HepG2 (cell line): ENCODE measurements around the gene RELB. TPM values are rescaled to one million over a fixed set of nuclear protein-coding genes. Genes with fewer than 3 reads are reported as not detected.

Experiments
- EP300 ChIP-seq, 3 experiments: sonication (generic) in 1 of 3; formaldehyde crosslinking in 1 of 3; IDR thresholded peaks; 2 replicates each; pipeline versions ENCODE4 v1.5.1 to v1.6.1; 2011 to 2020; ENCODE audit warnings: low read depth in 2 of 3, low read length in 2 of 3, borderline replicate concordance in 1 of 3, improper control_type of control experiment in 1 of 3, mild to moderate bottlenecking in 1 of 3, missing genetic modification reagents in 1 of 3, moderate library complexity in 1 of 3
- HOXA9 ChIP-seq: sonication (generic); formaldehyde crosslinking; IDR thresholded peaks from 2 replicates; pipeline ENCODE4 v1.8.1; 2022; ENCODE audit warnings: missing genetic modification reagents, mild to moderate bottlenecking, moderate library complexity, borderline replicate concordance
- KDM1A ChIP-seq: IDR thresholded peaks from 2 replicates; pipeline ENCODE4 v1.6.1; 2016; ENCODE audit warnings: missing compliant biosample characterization
- KDM4B ChIP-seq: sonication (generic); formaldehyde crosslinking; IDR thresholded peaks from 2 replicates; pipeline ENCODE4 v1.4.0; 2020; ENCODE audit warnings: missing genetic modification reagents
- MXD4 ChIP-seq: IDR thresholded peaks from 2 replicates; pipeline ENCODE4 v1.6.1; 2016; ENCODE audit warnings: mild to moderate bottlenecking, missing biosample characterization, missing genetic modification reagents
- NCOA2 ChIP-seq: sonication (generic); formaldehyde crosslinking; IDR thresholded peaks from 2 replicates; pipeline ENCODE4 v1.8.0; 2022; ENCODE audit warnings: inconsistent platforms
- PBX3 ChIP-seq: sonication (generic); formaldehyde crosslinking; IDR thresholded peaks from 2 replicates; pipeline ENCODE4 v1.8.1; 2023; ENCODE audit warnings: missing genetic modification reagents, inconsistent platforms, borderline replicate concordance
- SALL2 ChIP-seq: sonication (generic); formaldehyde crosslinking; IDR thresholded peaks from 2 replicates; pipeline ENCODE4 v1.8.1; 2023; ENCODE audit warnings: mild to moderate bottlenecking, missing genetic modification reagents, inconsistent platforms
- SETDB1 ChIP-seq: sonication (generic); formaldehyde crosslinking; IDR thresholded peaks from 2 replicates; pipeline ENCODE4 v1.5.1; 2020; ENCODE audit warnings: missing genetic modification reagents, mild to moderate bottlenecking, borderline replicate concordance
- THAP7 ChIP-seq: sonication (generic); formaldehyde crosslinking; IDR thresholded peaks from 2 replicates; pipeline ENCODE4 v1.8.1; 2023; ENCODE audit warnings: mild to moderate bottlenecking, missing genetic modification reagents
- UBTF ChIP-seq: sonication (generic); formaldehyde crosslinking; IDR thresholded peaks from 2 replicates; pipeline ENCODE4 v1.4.0; 2020; ENCODE audit warnings: mild to moderate bottlenecking, missing genetic modification reagents
- ZFP37 ChIP-seq: sonication (generic); formaldehyde crosslinking; IDR thresholded peaks from 2 replicates; pipeline ENCODE4 v1.4.0; 2020; ENCODE audit warnings: missing genetic modification reagents, borderline replicate concordance
- ZIK1 ChIP-seq: sonication (generic); formaldehyde crosslinking; IDR thresholded peaks from 2 replicates; pipeline ENCODE4 v1.5.0; 2020; ENCODE audit warnings: mild to moderate bottlenecking, low read depth, missing genetic modification reagents, borderline replicate concordance
- ZKSCAN1 ChIP-seq: fragments of 150-350 bp; IDR thresholded peaks from 2 replicates; pipeline ENCODE4 v1.6.1; 2014; ENCODE audit warnings: low read length
- ZKSCAN5 ChIP-seq: sonication (generic); formaldehyde crosslinking; IDR thresholded peaks from 2 replicates; pipeline ENCODE4 v1.5.1; 2020; ENCODE audit warnings: mild to moderate bottlenecking, missing genetic modification reagents
- ZNF335 ChIP-seq: sonication (generic); formaldehyde crosslinking; IDR thresholded peaks from 2 replicates; pipeline ENCODE4 v1.4.0; 2020; ENCODE audit warnings: missing genetic modification reagents
- ZNF382 ChIP-seq: sonication (generic); formaldehyde crosslinking; IDR thresholded peaks from 2 replicates; pipeline ENCODE4 v1.5.0; 2020; ENCODE audit warnings: missing genetic modification reagents, mild to moderate bottlenecking, borderline replicate concordance
- ZNF788 ChIP-seq: sonication (generic); formaldehyde crosslinking; IDR thresholded peaks from 2 replicates; pipeline ENCODE4 v1.5.0; 2020; ENCODE audit warnings: mild to moderate bottlenecking, missing genetic modification reagents, borderline replicate concordance
- ZSCAN22 ChIP-seq: sonication (generic); formaldehyde crosslinking; IDR thresholded peaks from 2 replicates; pipeline ENCODE4 v1.4.0; 2020; ENCODE audit warnings: mild to moderate bottlenecking, missing genetic modification reagents
- polyA plus RNA-seq, 8 experiments: library from polyadenylated mRNA; depleted of rRNA in 3 of 8; stranded (reverse) in 7 of 8; unstranded in 1 of 8; fragments of >200 nt; fragmentation: Illumina TruSeq in 4 of 8; extraction: Trizol in 4 of 8; gene quantifications; 2 replicates each; pipeline versions ENCODE4 v1.2.1 to v1.2.3, GENCODE V29; 2011 to 2016; ENCODE audit warnings: low read depth in 4 of 8, missing spikeins in 1 of 8, mixed read lengths in 1 of 8; ENCODE audit not compliant: insufficient read depth in 1 of 8
- total RNA-seq, 5 experiments: library from RNA; depleted of rRNA; stranded (reverse); fragments of >200 nt; fragmentation: Illumina TruSeq; extraction: Trizol; gene quantifications; 2 replicates each; pipeline ENCODE4 v1.2.3, GENCODE V29; 2016; ENCODE audit warnings: low read depth in 1 of 5
- TF ChIP-seq, protein P1 (sequence below): sonication (generic); formaldehyde crosslinking; IDR thresholded peaks from 2 replicates; pipeline ENCODE4 v1.5.0; 2020; ENCODE audit warnings: mild to moderate bottlenecking, missing genetic modification reagents
- TF ChIP-seq, protein P2 (sequence below): sonication (generic); formaldehyde crosslinking; IDR thresholded peaks from 2 replicates; pipeline ENCODE4 v1.4.0; 2020; ENCODE audit warnings: mild to moderate bottlenecking, missing genetic modification reagents
- TF ChIP-seq, protein P3 (sequence below): sonication (generic); formaldehyde crosslinking; IDR thresholded peaks from 2 replicates; pipeline ENCODE4 v1.8.0; 2022; ENCODE audit warnings: missing genetic modification reagents, low read depth, mild to moderate bottlenecking, borderline replicate concordance

The RELB gene
- total and polyA plus RNA-seq, 2 of the 13 experiments (the other 11 are each of a cell fraction or from before 2014, with no cell fraction given), result 1.9 to 3.5 TPM

DNA sequence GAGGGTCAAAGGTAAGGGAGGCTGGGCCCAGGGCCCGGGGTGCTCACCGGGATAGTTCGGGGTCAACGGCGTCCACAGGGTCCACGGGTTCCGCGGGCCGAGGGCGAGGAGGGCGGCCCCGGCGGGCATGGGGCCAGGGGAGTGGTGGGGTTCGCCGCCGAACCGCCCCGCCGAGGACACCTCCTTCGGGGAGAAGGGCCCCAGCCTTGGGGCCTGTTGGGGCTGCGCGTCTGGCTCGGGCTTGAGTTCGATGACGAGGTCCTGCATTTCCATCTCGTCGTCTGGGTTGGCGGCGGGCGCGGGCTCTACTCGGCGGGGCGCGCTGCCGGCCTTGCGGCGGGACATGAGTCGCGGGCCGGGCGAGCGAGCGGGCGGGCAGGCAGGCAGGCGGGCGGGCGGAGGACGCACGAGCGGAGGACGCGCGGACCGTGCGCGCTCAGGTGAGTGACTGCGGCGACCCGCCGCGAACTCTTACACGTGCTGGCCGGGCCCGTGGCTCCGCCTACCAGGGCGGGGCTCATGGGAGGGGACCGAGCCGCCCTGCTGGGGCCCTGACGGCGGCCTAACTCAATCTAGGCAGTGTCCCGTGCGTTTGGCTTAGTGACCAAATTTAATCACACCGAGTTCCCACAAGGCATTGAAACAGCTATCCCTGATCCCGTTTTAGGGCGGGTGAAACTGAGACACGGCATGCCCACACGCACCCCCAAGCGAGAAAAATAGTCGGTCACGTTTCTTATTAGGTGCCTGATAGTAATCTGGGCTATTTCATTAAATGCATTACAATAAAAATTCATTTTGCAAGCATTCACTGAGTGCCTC is 75.0 kb downstream of the RELB start, which contains the start of gene ZNF296 (continued):
- TF ChIP-seq, protein P1, sequence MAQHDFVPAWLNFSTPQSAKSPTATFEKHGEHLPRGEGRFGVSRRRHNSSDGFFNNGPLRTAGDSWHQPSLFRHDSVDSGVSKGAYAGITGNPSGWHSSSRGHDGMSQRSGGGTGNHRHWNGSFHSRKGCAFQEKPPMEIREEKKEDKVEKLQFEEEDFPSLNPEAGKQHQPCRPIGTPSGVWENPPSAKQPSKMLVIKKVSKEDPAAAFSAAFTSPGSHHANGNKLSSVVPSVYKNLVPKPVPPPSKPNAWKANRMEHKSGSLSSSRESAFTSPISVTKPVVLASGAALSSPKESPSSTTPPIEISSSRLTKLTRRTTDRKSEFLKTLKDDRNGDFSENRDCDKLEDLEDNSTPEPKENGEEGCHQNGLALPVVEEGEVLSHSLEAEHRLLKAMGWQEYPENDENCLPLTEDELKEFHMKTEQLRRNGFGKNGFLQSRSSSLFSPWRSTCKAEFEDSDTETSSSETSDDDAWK (CRISPR knock-in tag), result no peak
- peak; percentile 89 for TF ChIP-seq ZIK1 (CRISPR knock-in tag)
- peak; percentile 50; the same call in 1 of the 2 replicates for TF ChIP-seq KDM4B (CRISPR knock-in tag)
- TF ChIP-seq SETDB1, result no peak
- no peak for TF ChIP-seq PBX3
- TF ChIP-seq, protein P2, sequence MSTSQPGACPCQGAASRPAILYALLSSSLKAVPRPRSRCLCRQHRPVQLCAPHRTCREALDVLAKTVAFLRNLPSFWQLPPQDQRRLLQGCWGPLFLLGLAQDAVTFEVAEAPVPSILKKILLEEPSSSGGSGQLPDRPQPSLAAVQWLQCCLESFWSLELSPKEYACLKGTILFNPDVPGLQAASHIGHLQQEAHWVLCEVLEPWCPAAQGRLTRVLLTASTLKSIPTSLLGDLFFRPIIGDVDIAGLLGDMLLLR (CRISPR knock-in tag), result peak; percentile 54; the same call in 1 of the 2 replicates
- peak; percentile 14; the same call in 1 of the 2 replicates for TF ChIP-seq NCOA2 (CRISPR knock-in tag)
- TF ChIP-seq THAP7, result no peak
- TF ChIP-seq EP300 (IDR thresholded peaks at IDR 0.05; ENCODE audit: low read depth in 2 of 2, low read length in 2 of 2), result no peak
- TF ChIP-seq EP300 (CRISPR knock-in tag; IDR thresholded peaks at IDR 0.05; ENCODE audit: borderline replicate concordance), result no peak
- TF ChIP-seq MXD4 (CRISPR knock-in tag), result peak; percentile 89
- 0 out of 2 replicates have a peak, but pooled peaks have one; percentile 11 for TF ChIP-seq HOXA9
- TF ChIP-seq ZKSCAN5 (CRISPR knock-in tag), result no peak
- peak; percentile 96 for TF ChIP-seq SALL2 (CRISPR knock-in tag)
- peak; percentile 88; the same call in 1 of the 2 replicates for TF ChIP-seq UBTF
- peak; percentile 74; the same call in 1 of the 2 replicates for TF ChIP-seq ZNF788 (CRISPR knock-in tag)
- TF ChIP-seq ZFP37, result no peak; the same call in 1 of the 2 replicates
- TF ChIP-seq ZSCAN22 (CRISPR knock-in tag), result no peak
- no peak for TF ChIP-seq ZKSCAN1
- TF ChIP-seq ZNF335 (CRISPR knock-in tag), result no peak
- no peak for TF ChIP-seq KDM1A (CRISPR knock-in tag)
- no peak for TF ChIP-seq ZNF382 (CRISPR knock-in tag)
- TF ChIP-seq, protein P3, sequence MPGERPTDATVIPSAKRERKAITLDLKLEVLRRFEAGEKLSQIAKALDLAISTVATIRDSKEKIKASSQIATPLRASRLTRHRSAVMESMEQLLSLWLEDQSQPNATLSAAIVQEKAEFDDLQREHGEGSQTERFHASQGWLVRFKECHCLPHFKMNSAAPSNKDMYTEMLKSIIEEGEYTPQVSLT, result peak; percentile 69; the same call in 1 of the 2 replicates
